ENCODE measurements around the gene SRXN1. TPM values are rescaled to one million over a fixed set of nuclear protein-coding genes. Genes with fewer than 3 reads are reported as not detected.

SRXN1 gene
- 55.3 TPM for total RNA-seq
- long read RNA-seq, transcript SRXN1-201 (2 exons, 2,698 nt): major isoform, 609 of 671 reads
- long read RNA-seq, partial matches to known transcripts: 0 of 671 reads
- long read RNA-seq, other reads (novel, unspliced or antisense): 62 of 671 reads

GRCh38 chr20:653110-653589 is at the start of gene SRXN1:
Gene SRXN1, minus strand, starts transcription at chr20:653200. Its CDS starts 15 bp downstream, at chr20:653185.
- Histone ChIP-seq H3K9me3 (replicated peaks) (no peaks in the 10 kb centered on the region), H3K4me1 (peaks cover 44% of the 10 kb centered on the region), H3K27me3 (ENCODE audit: low read depth) (no peaks in the 10 kb centered on the region), H3K36me3 (peaks cover 31% of the 10 kb centered on the region), H3K27ac (replicated peaks) (peak within 1 kb of the TSS; percentile 96), H3K4me3 (peak within 1 kb of the TSS; percentile 86)
- peak; percentile 73 for TF ChIP-seq CTCF (IDR thresholded peaks at IDR 0.05; ENCODE audit: borderline replicate concordance)
- DNase-seq: peak; percentile 94
- intact Hi-C loops (cut with micrococcal nuclease): no loop called here

- peaks cover 30% of the 10 kb centered on the region for H3K27me3 ChIP-seq (ENCODE audit: low read depth)
- intact Hi-C loops (cut with micrococcal nuclease): no loop called here
- TF ChIP-seq CTCF (IDR thresholded peaks at IDR 0.05; ENCODE audit: borderline replicate concordance): no peak
- no peaks in the 10 kb centered on the region for H3K36me3 ChIP-seq
- no peaks in the 10 kb centered on the region for H3K9me3 ChIP-seq (replicated peaks)
- H3K4me3 ChIP-seq: no peak overlapping the region
- peak; percentile 29 for DNase-seq
- H3K27ac ChIP-seq (replicated peaks): no peak overlapping the region
- H3K4me1 ChIP-seq: peaks cover 22% of the 10 kb centered on the region
These were observed 48.6 kb upstream of the SRXN1 start for GRCh38 chr20:701401-702129.

DNA sequence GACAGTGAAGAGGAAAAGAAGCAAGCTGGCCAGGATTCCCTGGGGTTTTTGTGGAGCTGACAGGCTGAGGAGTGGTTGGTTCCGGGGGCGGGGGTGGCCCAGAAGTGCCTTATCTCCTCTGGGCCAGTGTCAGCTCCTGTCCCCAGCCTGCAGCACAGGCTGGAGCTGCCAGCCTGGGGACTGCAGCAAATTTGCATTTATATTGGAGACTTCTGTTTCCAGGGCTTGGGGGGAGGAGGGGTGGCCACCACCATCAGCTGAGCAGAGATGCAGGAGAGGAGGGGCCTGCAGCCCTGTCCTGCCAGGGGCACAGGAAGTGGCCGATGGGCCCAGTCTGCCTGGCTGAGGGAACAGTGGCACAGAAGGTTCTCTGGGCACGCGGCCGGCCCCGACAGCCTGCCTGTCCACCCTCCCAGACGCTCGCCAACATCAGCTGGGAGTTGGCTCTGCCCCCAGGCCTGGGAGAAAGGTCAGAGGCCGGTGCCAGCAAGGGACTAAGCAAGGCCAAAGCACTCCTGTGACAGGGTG is 46.9 kb upstream of the SRXN1 start:
- H3K27me3 ChIP-seq (ENCODE audit: low read depth): peaks cover 31% of the 10 kb centered on the region
- H3K4me3 ChIP-seq: no peak overlapping the region
- peak overlapping the region; percentile 84 for H3K27ac ChIP-seq (replicated peaks)
- H3K4me1 ChIP-seq: peaks cover 22% of the 10 kb centered on the region
- no peaks in the 10 kb centered on the region for H3K9me3 ChIP-seq (replicated peaks)
- DNase-seq: peak; percentile 84
- intact Hi-C loops (cut with micrococcal nuclease): no loop called here
- H3K36me3 ChIP-seq: no peaks in the 10 kb centered on the region
- TF ChIP-seq CTCF (IDR thresholded peaks at IDR 0.05; ENCODE audit: borderline replicate concordance): no peak

- Histone ChIP-seq H3K27me3 (ENCODE audit: low read depth) (peaks cover 31% of the 10 kb centered on the region), H3K4me1 (peaks cover 22% of the 10 kb centered on the region), H3K9me3 (replicated peaks) (no peaks in the 10 kb centered on the region), H3K27ac (replicated peaks) (peak overlapping the region; percentile 84), H3K4me3 (no peak overlapping the region), H3K36me3 (no peaks in the 10 kb centered on the region)
- no peak for TF ChIP-seq CTCF (IDR thresholded peaks at IDR 0.05; ENCODE audit: borderline replicate concordance)
- intact Hi-C loops (cut with micrococcal nuclease): no loop called here
- no peak for DNase-seq
These were observed 46.3 kb upstream of the SRXN1 start for GRCh38 chr20:699342-699741.

GRCh38 chr20:698276-698675 is 45.3 kb upstream of the SRXN1 start:
- Histone ChIP-seq H3K9me3 (replicated peaks) (no peaks in the 10 kb centered on the region), H3K4me3 (no peak overlapping the region), H3K27ac (replicated peaks) (no peak overlapping the region), H3K4me1 (peaks cover 22% of the 10 kb centered on the region), H3K27me3 (ENCODE audit: low read depth) (peaks cover 31% of the 10 kb centered on the region), H3K36me3 (no peaks in the 10 kb centered on the region)
- TF ChIP-seq CTCF (IDR thresholded peaks at IDR 0.05; ENCODE audit: borderline replicate concordance): no peak
- intact Hi-C loops (cut with micrococcal nuclease): no loop called here
- DNase-seq: no peak
